Endodermal cell (in vitro differentiated cells): Measurements from ENCODE around the gene IFNAR2. TPM values are rescaled to one million over a fixed set of nuclear protein-coding genes. Genes with fewer than 3 reads are reported as not detected.
"Not testable (repeated sequence)": the region's sequence is repeated elsewhere in the genome, so short reads cannot be mapped to it uniquely, and the experiment has no call there.

Experiments
- DNase-seq: peaks from one replicate; pipeline ENCODE4 v3.0.0-alpha.2; 2017
- H3K27ac ChIP-seq: 2 replicates; pipeline ENCODE4 v1.5.1; 2013; ENCODE audit warnings: mild to moderate bottlenecking, low read depth, low read length, moderate library complexity
- H3K27me3 ChIP-seq: 2 replicates; pipeline ENCODE4 v1.6.1; 2013; ENCODE audit warnings: mild to moderate bottlenecking, low read length, moderate library complexity; ENCODE audit not compliant: insufficient read depth, control insufficient read depth, poor library complexity, severe bottlenecking
- H3K36me3 ChIP-seq: 2 replicates; pipeline ENCODE4 v1.7.0; 2013; ENCODE audit warnings: mild to moderate bottlenecking, low read length, moderate library complexity; ENCODE audit not compliant: control insufficient read depth, insufficient read depth
- H3K4me1 ChIP-seq: one replicate; pipeline ENCODE4 v1.7.0; 2013; ENCODE audit warnings: low read length; ENCODE audit not compliant: control insufficient read depth, insufficient read depth
- H3K4me3 ChIP-seq: 2 replicates; pipeline ENCODE4 v1.5.1; 2013; ENCODE audit warnings: mild to moderate bottlenecking, low read length, moderate library complexity
- H3K9ac ChIP-seq: 2 replicates; pipeline ENCODE4 v1.6.1; 2013; ENCODE audit warnings: mild to moderate bottlenecking, low read length, moderate library complexity; ENCODE audit not compliant: poor library complexity, severe bottlenecking; ENCODE audit errors: extremely low read depth
- H3K9me3 ChIP-seq: 2 replicates; pipeline ENCODE4 v1.6.1; 2013; ENCODE audit warnings: mild to moderate bottlenecking, low read length, moderate library complexity; ENCODE audit not compliant: control insufficient read depth
- H3K27ac Mint-ChIP-seq: 2 replicates; pipeline ENCODE4 v1.8.0; 2020; ENCODE audit warnings: mixed read lengths
- H3K27me3 Mint-ChIP-seq: 2 replicates; pipeline ENCODE4 v1.8.0; 2021; ENCODE audit warnings: mild to moderate bottlenecking, mixed read lengths; ENCODE audit not compliant: insufficient read depth
- H3K36me3 Mint-ChIP-seq: 2 replicates; pipeline ENCODE4 v1.8.0; 2020; ENCODE audit warnings: low read depth, mixed read lengths
- H3K4me1 Mint-ChIP-seq: 2 replicates; pipeline ENCODE4 v1.8.0; 2020; ENCODE audit warnings: mixed read lengths
- H3K4me3 Mint-ChIP-seq: 2 replicates; pipeline ENCODE4 v1.8.0; 2020; ENCODE audit warnings: mild to moderate bottlenecking, moderate library complexity, mixed read lengths
- H3K9me3 Mint-ChIP-seq: 2 replicates; pipeline ENCODE4 v1.8.0; 2020; ENCODE audit warnings: mild to moderate bottlenecking, mixed read lengths
- WGBS, 2 experiments: methylation state at CpG; one replicate each; pipeline versions ENCODE4 v1.1.5 to v1.1.7; 2013; ENCODE audit warnings: missing lambda C conversion rate in 2 of 2, mixed read lengths in 1 of 2; ENCODE audit not compliant: insufficient coverage in 1 of 2, insufficient read length in 1 of 2; 5-methylcytosine and 5-hydroxymethylcytosine counted together
- total RNA-seq, 2 donors: library from RNA; stranded (reverse); fragmentation: NEBNext Ultra II Directional in 1 of 2; extraction: Animal tissue kit (Norgen Biotek cat#: 25700) in 1 of 2; gene quantifications; 2 replicates in 1 of 2; 3 replicates in 1 of 2; pipeline ENCODE4 v1.2.1, GENCODE V29; 2021
- TF ChIP-seq, protein P1 (sequence below): fragments of 200-600 bp; sonication (generic); conservative IDR thresholded peaks from 2 replicates; pipeline ENCODE4 v1.5.0; 2021; ENCODE audit warnings: antibody characterized with exemption, mild to moderate bottlenecking

IFNAR2 gene
- total RNA-seq, 2 donors from 2014 or later, result 14.1 to 27.7 TPM

DNA sequence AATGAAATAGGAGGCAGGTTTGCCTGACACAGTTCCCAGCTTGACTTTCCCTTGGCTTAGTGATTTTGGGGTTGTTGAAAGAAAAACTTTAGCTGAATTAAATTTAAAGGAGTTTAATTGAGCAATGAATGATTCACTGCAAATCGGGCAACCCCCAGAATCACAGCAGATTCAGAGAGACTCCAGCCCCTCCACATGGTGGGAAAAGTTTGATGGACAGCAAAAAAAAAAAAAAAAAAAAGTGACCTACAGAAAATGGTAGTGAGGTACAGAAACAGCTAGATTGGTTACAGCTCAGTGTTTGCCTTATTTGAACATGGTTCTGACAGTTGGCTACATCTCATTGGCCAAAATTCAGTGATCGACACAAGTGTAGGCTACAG, 12.6 kb upstream of the IFNAR2 start:
- TF ChIP-seq, protein P1, sequence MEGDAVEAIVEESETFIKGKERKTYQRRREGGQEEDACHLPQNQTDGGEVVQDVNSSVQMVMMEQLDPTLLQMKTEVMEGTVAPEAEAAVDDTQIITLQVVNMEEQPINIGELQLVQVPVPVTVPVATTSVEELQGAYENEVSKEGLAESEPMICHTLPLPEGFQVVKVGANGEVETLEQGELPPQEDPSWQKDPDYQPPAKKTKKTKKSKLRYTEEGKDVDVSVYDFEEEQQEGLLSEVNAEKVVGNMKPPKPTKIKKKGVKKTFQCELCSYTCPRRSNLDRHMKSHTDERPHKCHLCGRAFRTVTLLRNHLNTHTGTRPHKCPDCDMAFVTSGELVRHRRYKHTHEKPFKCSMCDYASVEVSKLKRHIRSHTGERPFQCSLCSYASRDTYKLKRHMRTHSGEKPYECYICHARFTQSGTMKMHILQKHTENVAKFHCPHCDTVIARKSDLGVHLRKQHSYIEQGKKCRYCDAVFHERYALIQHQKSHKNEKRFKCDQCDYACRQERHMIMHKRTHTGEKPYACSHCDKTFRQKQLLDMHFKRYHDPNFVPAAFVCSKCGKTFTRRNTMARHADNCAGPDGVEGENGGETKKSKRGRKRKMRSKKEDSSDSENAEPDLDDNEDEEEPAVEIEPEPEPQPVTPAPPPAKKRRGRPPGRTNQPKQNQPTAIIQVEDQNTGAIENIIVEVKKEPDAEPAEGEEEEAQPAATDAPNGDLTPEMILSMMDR, result no peak
- no peak overlapping the region for H3K27ac ChIP-seq
- DNase-seq, result peak; percentile 7
- H3K27me3 ChIP-seq, result no peaks in the 10 kb centered on the region
- no peaks in the 10 kb centered on the region for H3K4me1 ChIP-seq
- peak overlapping the region; percentile 12 for H3K4me3 ChIP-seq
- peaks cover 19% of the 10 kb centered on the region for H3K9me3 ChIP-seq
- no peak overlapping the region for H3K9ac ChIP-seq
- no peaks in the 10 kb centered on the region for H3K36me3 ChIP-seq
- peaks cover 4% of the 10 kb centered on the region for H3K27me3 Mint-ChIP-seq
- no peak overlapping the region for H3K27ac Mint-ChIP-seq
- H3K4me1 Mint-ChIP-seq, result peaks cover 16% of the 10 kb centered on the region
- WGBS, 2 experiments, result 96 to 100% methylated on average over 2 of the region's 2 CpGs
- no peak overlapping the region for H3K4me3 Mint-ChIP-seq
- H3K36me3 Mint-ChIP-seq, result no peaks in the 10 kb centered on the region
- H3K9me3 Mint-ChIP-seq, result peaks cover 12% of the 10 kb centered on the region

GRCh38 chr21:33219300-33219699, 10.4 kb upstream of the IFNAR2 start:
- Mint-ChIP-seq H3K27ac (no peak overlapping the region), H3K27me3 (peaks cover 2% of the 10 kb centered on the region), H3K4me1 (peaks cover 12% of the 10 kb centered on the region), H3K36me3 (peaks cover 2% of the 10 kb centered on the region), H3K9me3 (peaks cover 18% of the 10 kb centered on the region), H3K4me3 (no peak overlapping the region)
- Histone ChIP-seq H3K27ac (no peak overlapping the region), H3K9me3 (peaks cover 24% of the 10 kb centered on the region), H3K36me3 (no peaks in the 10 kb centered on the region), H3K4me1 (no peaks in the 10 kb centered on the region), H3K4me3 (no peak overlapping the region), H3K9ac (no peak overlapping the region), H3K27me3 (no peaks in the 10 kb centered on the region)
- TF ChIP-seq, protein P1, result no peak
- 96 to 100% methylated on average over 1 to 3 of the region's 3 CpGs for WGBS, 2 experiments
- no peak for DNase-seq

DNA sequence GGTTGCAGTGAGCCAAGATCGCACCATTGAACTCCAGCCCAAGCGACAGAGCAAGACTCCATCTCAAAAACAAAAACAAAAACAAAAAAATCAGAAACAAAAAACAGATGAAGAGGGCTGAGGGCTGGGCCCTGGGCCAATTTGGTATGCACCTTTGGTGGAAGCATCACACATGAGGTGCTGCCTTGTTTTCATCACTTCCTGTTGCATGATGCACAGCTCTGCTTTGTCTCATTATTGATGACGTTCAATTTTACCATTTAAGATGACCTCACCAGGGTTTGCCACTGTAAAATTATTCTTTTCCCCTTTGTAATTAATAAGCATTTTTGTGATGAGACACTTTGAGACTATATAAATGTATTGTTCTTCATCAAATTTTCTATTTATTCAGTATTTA, 9.8 kb upstream of the IFNAR2 start:
- H3K4me3 Mint-ChIP-seq, result no peak overlapping the region

GRCh38 chr21:33225376-33225775, 4.4 kb upstream of the IFNAR2 start:
- not testable (repeated sequence) for H3K27ac ChIP-seq, H3K36me3 Mint-ChIP-seq, H3K27me3 Mint-ChIP-seq, H3K4me3 ChIP-seq, DNase-seq, H3K27ac Mint-ChIP-seq, H3K4me1 Mint-ChIP-seq, H3K36me3 ChIP-seq, H3K4me3 Mint-ChIP-seq, H3K4me1 ChIP-seq, H3K27me3 ChIP-seq, H3K9ac ChIP-seq
- H3K9me3 Mint-ChIP-seq, result peaks cover 14% of the 10 kb centered on the region
- peaks cover 24% of the 10 kb centered on the region for H3K9me3 ChIP-seq
- WGBS, 2 experiments, result 91 to 94% methylated on average over 2 to 3 of the region's 3 CpGs

More for the DNA sequence above, 9.8 kb upstream of the IFNAR2 start:
- H3K9ac ChIP-seq, result no peak overlapping the region
- peaks cover 12% of the 10 kb centered on the region for H3K4me1 Mint-ChIP-seq
- no peak overlapping the region for H3K4me3 ChIP-seq
- H3K36me3 Mint-ChIP-seq, result peaks cover 2% of the 10 kb centered on the region
- H3K36me3 ChIP-seq, result no peaks in the 10 kb centered on the region
- H3K9me3 ChIP-seq, result peaks cover 24% of the 10 kb centered on the region
- H3K27ac Mint-ChIP-seq, result no peak overlapping the region
- peaks cover 18% of the 10 kb centered on the region for H3K9me3 Mint-ChIP-seq
- no peak for DNase-seq
- TF ChIP-seq, protein P1, result no peak
- WGBS, 2 experiments, result 86 to 98% methylated on average over 1 to 3 of the region's 3 CpGs
- H3K27me3 ChIP-seq, result no peaks in the 10 kb centered on the region
- peaks cover 2% of the 10 kb centered on the region for H3K27me3 Mint-ChIP-seq
- H3K27ac ChIP-seq, result no peak overlapping the region
- H3K4me1 ChIP-seq, result no peaks in the 10 kb centered on the region
